Activated CD4-positive, alpha-beta memory T cell treated with anti-CD3 and anti-CD28 coated beads, Interleukin-2, amount 10 ng/mL, durations not matched to agents 7 days and 5 days (primary cell): ENCODE measurements around the gene SLC16A5. TPM values are rescaled to one million over a fixed set of nuclear protein-coding genes. Genes with fewer than 3 reads are reported as not detected.
"Not testable (repeated sequence)": the region's sequence is repeated elsewhere in the genome, so short reads cannot be mapped to it uniquely, and the experiment has no call there.

Source experiments
- CTCF ChIA-PET: fragments of 350-600 bp; sonication (Branson Sonifier 250); formaldehyde crosslinking; loops from one replicate; lab custom pipeline; 2021; ENCODE audit warnings: antibody characterized with exemption, inconsistent platforms; lab: Charles Lee
- POLR2A ChIA-PET: fragments of 350-600 bp; sonication (Branson Sonifier 250); formaldehyde crosslinking; loops from one replicate; lab custom pipeline; 2021; ENCODE audit warnings: antibody characterized with exemption; lab: Charles Lee
- DNase-seq: peaks from one replicate; pipeline ENCODE4 v3.0.0-alpha.2; 2020
- H3K27ac Mint-ChIP-seq: one replicate; pipeline ENCODE4 v1.8.0; 2021; ENCODE audit warnings: mild to moderate bottlenecking, mixed read lengths
- H3K27me3 Mint-ChIP-seq: one replicate; pipeline ENCODE4 v1.8.0; 2021; ENCODE audit warnings: mixed read lengths
- H3K36me3 Mint-ChIP-seq: one replicate; pipeline ENCODE4 v1.8.0; 2021; ENCODE audit warnings: low read depth, mixed read lengths
- H3K4me1 Mint-ChIP-seq: one replicate; pipeline ENCODE4 v1.8.0; 2021; ENCODE audit warnings: mixed read lengths
- H3K4me3 Mint-ChIP-seq: one replicate; pipeline ENCODE4 v1.8.0; 2021; ENCODE audit warnings: mild to moderate bottlenecking, mixed read lengths
- H3K9me3 Mint-ChIP-seq: one replicate; pipeline ENCODE4 v1.8.0; 2021; ENCODE audit warnings: mixed read lengths
- total RNA-seq, 2 experiments: library from RNA; stranded (reverse); gene quantifications; one replicate each; pipeline ENCODE4 v1.2.3, GENCODE V29; 2021

SLC16A5 gene, protein sequence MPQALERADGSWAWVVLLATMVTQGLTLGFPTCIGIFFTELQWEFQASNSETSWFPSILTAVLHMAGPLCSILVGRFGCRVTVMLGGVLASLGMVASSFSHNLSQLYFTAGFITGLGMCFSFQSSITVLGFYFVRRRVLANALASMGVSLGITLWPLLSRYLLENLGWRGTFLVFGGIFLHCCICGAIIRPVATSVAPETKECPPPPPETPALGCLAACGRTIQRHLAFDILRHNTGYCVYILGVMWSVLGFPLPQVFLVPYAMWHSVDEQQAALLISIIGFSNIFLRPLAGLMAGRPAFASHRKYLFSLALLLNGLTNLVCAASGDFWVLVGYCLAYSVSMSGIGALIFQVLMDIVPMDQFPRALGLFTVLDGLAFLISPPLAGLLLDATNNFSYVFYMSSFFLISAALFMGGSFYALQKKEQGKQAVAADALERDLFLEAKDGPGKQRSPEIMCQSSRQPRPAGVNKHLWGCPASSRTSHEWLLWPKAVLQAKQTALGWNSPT
- 10 to 100 TPM; 10.4 TPM for total RNA-seq

DNA sequence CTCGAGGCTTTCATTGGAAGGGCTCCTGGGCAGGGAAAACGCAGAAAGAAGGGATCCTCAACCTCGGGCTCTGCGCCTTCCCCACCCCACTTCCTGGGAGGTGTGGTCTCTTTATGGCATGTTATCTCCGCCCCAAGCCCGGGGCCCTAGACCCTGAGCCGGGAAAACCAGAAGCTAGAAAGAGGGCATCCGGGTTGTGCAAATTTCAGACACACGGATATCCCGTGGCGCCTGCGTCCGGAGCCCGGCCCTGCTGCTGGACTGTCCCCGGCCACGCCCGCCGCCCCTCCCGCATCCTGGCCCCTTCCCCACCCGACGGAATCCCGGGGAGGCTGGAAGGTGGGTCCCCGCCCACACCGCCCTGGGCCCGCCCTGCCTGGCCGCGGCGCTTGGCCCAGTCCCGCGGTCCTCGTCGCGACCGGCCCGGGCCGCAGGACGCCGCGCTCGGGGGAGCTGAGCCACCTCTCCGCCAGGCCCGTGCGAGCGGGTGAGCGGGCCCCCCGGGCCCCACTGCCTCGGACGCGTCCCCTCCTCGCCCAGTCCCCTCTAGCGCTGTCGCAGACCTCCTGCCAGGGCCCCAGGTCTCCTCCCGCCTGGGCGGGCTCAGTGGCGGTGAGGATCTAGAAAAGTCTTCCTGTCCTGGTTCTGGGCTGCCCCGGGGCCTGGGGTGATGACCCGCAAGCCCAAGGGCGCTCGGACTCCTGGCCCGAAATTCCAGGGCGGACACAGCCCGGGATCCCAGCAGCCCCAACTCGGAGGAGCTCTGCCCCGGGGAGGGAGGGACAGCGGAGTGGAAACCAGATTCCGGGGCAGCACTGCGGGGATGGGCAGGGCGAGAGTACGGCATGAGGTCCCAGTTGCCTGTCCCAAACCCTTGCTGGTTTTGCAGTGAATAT lies at the start of gene SLC16A5:
Gene SLC16A5 (plus strand): TSS at position 397 of the 896 bp plus-strand sequence. CDS start 5,683 bp downstream, outside the sequence.
- CTCF ChIA-PET = interaction anchor here (1.0 to 1.8 kb wide), 8 partner anchors 11 to 114 kb away, joined by 3 to 5 read pairs (median 4); partner anchors contain the start of gene MRPL58
- H3K27ac Mint-ChIP-seq = peak within 1 kb of the TSS; percentile 58
- no peaks in the 10 kb centered on the region for H3K36me3 Mint-ChIP-seq
- H3K9me3 Mint-ChIP-seq = no peaks in the 10 kb centered on the region
- POLR2A ChIA-PET = interaction anchor here (0.7 to 2.3 kb wide), 17 partner anchors 10 to 202 kb away, joined by 3 to 16 read pairs (median 4); partner anchors contain the start of genes ARMC7, JPT1, NT5C and NUP85
- peaks cover 48% of the 10 kb centered on the region for H3K4me1 Mint-ChIP-seq
- peak; percentile 61 for DNase-seq
- H3K4me3 Mint-ChIP-seq = peak within 1 kb of the TSS; percentile 75
- no peaks in the 10 kb centered on the region for H3K27me3 Mint-ChIP-seq

DNA sequence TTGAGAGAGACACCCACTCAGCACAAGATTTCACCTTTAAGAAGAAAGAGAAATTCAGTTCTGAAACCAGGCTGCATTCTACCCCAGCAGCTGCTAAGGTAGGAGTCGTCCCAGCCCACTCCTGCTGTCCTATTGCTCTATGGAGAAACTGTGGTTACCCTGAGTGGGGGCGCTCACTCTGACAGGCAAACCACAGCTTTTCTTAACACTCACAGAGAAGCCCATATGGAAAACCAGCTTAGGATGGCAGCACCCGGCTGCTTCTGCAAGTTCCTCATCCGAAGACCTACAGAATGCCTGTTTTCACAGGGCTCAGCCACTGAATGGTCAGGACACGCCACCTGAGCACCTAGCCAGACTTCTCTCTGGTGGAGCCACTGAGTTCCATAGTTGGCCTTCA lies 48.5 kb upstream of the SLC16A5 start:
- Mint-ChIP-seq H3K27ac (no peak overlapping the region), H3K4me1 (peaks cover 38% of the 10 kb centered on the region), H3K27me3 (peaks cover 2% of the 10 kb centered on the region), H3K4me3 (no peak overlapping the region), H3K9me3 (no peaks in the 10 kb centered on the region), H3K36me3 (peaks cover 35% of the 10 kb centered on the region)
- CTCF ChIA-PET = interaction anchor here (2.1 kb wide), 1 partner anchor 75 kb away, joined by 8 read pairs; no protein-coding TSS in a partner anchor
- DNase-seq = no peak
- POLR2A ChIA-PET = interaction anchor here (1.1 kb wide), 1 partner anchor 9 kb away, joined by 3 read pairs; no protein-coding TSS in a partner anchor

DNA sequence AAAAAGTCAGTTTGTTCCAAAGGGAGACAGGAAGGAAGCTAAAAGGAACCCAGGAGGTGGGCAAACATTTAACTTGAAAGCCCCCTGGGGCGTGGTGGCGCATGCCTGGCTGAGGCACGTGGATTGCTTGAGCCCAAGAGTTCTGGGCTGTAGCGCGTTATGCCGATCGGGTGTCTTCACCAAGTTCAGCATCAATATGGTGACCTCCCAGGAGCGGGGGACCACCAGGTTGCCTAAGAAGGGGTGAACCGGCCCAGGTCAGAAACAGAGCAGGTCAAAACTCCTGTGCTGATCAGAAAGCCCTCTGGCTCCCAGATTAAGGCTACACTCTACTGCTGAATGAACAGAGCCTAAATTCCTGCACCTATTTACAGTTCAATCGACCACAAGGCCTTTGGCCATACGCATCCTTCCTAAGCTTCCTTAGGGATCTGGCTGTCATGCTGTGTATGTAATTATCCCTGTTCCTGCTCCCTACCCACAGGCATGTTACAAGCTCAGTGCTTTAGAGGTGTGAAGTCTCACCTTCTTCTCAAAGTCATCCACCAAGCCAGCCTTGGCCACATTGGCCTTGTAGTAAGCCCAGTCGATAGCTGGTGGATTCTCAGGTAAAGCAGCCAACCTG lies 46.0 kb upstream of the SLC16A5 start:
- peaks cover 33% of the 10 kb centered on the region for H3K4me1 Mint-ChIP-seq
- H3K27me3 Mint-ChIP-seq = no peaks in the 10 kb centered on the region
- H3K4me3 Mint-ChIP-seq = no peak overlapping the region
- H3K9me3 Mint-ChIP-seq = no peaks in the 10 kb centered on the region
- peaks cover 32% of the 10 kb centered on the region for H3K36me3 Mint-ChIP-seq
- POLR2A ChIA-PET = interaction anchor here (1.5 kb wide), 2 partner anchors 10 to 141 kb away, joined by 3 to 5 read pairs; partner anchors contain the start of gene SUMO2
- no peak overlapping the region for H3K27ac Mint-ChIP-seq
- no peak for DNase-seq
- CTCF ChIA-PET = interaction anchor here (1.0 to 1.4 kb wide), 2 partner anchors 73 to 89 kb away, joined by 3 to 6 read pairs; no protein-coding TSS in a partner anchor

DNA sequence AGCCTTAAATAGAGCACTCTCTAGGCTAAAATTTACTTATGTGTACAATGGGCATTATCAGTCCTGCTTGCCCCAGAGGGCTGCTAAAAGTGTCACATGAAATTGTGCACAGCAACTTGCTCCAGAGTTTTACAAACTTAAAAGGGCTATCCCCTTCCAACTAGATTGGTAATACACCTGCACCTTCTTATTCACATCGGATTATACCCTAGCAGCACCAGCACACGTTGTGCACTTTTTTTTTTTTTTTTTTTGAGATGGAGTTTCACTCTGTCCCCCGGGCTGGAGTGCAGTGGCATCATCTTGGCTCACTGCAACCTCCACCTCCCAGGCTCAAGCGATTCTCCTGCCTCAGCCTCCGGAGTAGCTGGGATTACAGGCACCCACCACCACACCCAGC lies 44.0 kb upstream of the SLC16A5 start:
- H3K27me3 Mint-ChIP-seq, H3K4me3 Mint-ChIP-seq, DNase-seq, H3K27ac Mint-ChIP-seq, H3K9me3 Mint-ChIP-seq: not testable (repeated sequence)
- H3K36me3 Mint-ChIP-seq = peaks cover 26% of the 10 kb centered on the region
- CTCF ChIA-PET = interaction anchor here (1.0 kb wide), 1 partner anchor 16 kb away, joined by 4 read pairs; no protein-coding TSS in a partner anchor
- peaks cover 37% of the 10 kb centered on the region for H3K4me1 Mint-ChIP-seq
- POLR2A ChIA-PET = interaction anchor here (1.3 kb wide), 1 partner anchor 19 kb away, joined by 4 read pairs; no protein-coding TSS in a partner anchor

DNA sequence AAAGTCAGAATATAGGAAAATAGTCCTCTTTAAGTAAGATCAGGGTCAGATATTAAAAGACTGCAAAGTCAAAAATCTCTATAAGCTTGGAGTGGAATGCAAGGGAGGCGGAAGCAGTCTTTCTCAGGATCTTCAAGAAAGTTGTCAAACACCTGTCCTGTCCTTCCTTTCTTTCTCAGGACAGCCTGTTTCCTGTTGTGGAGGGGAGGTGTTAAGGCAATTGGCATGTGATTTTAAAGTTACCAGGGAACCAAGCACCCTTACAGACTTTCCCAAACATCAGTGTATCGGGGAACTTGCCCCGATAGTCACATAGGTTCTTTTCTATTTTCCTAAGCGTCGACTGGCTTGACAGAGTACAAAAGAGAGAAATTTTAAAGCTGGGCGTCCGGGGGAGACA lies 43.0 kb upstream of the SLC16A5 start:
- peak overlapping the region; percentile 54 for H3K27ac Mint-ChIP-seq
- ChIA-PET POLR2A (no interaction called here), CTCF (interaction anchor here (1.0 kb wide), 1 partner anchor 15 kb away, joined by 4 read pairs; no protein-coding TSS in a partner anchor)
- H3K4me1 Mint-ChIP-seq = peaks cover 44% of the 10 kb centered on the region
- peaks cover 22% of the 10 kb centered on the region for H3K36me3 Mint-ChIP-seq
- H3K27me3 Mint-ChIP-seq = no peaks in the 10 kb centered on the region
- no peak for DNase-seq
- no peaks in the 10 kb centered on the region for H3K9me3 Mint-ChIP-seq
- peak overlapping the region; percentile 44 for H3K4me3 Mint-ChIP-seq

DNA sequence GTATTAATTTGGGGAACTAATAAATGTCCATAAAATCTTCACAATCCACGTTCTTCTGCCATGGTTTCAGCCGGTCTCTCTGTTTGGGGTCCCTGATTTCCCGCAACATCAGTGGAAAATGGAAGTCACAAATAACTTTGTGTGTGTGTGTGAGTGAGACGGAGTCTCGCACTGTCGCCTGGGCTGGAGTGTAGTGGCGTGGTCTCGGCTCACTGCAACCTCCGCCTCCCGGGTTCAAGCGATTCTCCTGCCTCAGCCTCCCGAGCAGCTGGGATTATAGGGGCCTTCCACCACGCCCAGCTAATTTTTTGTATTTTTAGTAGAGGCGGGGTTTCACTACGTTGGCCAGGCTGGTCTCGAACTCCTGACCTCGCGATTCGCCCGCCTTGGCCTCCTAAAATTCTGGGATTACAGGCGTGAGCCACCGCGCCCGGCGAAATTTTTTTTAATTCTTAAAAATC lies 41.8 kb upstream of the SLC16A5 start:
- H3K4me3 Mint-ChIP-seq = peak overlapping the region; percentile 96
- peaks cover 21% of the 10 kb centered on the region for H3K36me3 Mint-ChIP-seq
- not testable (repeated sequence) for H3K27me3 Mint-ChIP-seq, DNase-seq, H3K9me3 Mint-ChIP-seq
- H3K4me1 Mint-ChIP-seq = peaks cover 45% of the 10 kb centered on the region
- ChIA-PET CTCF (interaction anchor here (0.6 to 3.2 kb wide), 8 partner anchors 9 to 126 kb away, joined by 3 to 19 read pairs (median 6); partner anchors contain the start of gene MRPL58), POLR2A (interaction anchor here (0.7 to 4.1 kb wide), 14 partner anchors 9 to 243 kb away, joined by 3 to 31 read pairs (median 4); partner anchors contain the start of genes FDXR, MRPL58, NUP85 and SLC25A19)
- H3K27ac Mint-ChIP-seq = peak overlapping the region; percentile 91

DNA sequence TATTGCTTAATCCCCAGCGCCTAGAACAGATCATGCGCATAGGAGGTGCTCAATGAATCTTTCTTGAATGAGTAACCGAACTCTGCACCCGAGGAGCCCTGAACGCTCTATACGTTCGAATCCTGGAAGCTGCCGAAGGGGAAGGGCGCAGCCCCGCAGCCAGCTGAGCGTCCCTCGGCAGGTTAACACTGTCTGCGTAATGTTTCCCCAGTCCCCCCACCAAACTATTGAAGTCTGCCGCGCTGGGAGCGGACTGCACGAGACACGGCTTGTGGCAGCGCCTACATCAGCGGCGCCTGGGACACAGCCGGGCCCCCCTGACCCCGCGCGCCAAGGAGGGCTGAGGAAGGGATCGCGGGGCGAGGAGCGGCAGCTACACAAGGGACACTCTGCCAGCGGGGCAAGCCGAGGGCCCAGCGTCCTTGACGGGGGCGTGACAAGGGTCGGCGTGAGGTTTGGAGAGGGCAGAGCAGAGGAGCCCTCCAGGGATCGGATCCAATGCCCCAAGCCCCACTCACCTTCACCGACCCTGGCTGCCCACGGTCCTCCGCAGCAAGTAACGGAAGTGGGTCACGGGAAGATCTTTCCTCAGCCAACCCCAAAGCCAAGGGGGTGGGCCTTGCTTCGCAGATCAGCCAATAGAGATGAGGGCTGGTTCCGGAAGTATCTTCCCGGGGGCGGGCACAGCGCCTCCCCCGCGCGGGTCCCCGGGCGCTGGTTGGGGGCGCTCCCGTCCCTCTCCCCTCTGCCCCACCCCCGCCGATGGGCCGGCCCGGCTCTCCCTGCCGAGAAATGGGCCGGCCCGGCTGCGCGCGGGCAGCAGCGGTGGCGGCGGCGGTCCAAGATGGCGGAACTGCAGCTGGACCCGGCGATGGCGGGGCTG lies 41.1 kb upstream of the SLC16A5 start, which contains the start of the genes ATP5PD and KCTD2:
Gene ATP5PD (minus strand): TSS at position 563 of the 883 bp plus-strand sequence. CDS start 4,319 bp downstream, outside the sequence.
Gene KCTD2 (plus strand): TSS at position 819 of the 883 bp plus-strand sequence. CDS start 26 bp downstream, at position 845.
- peak; percentile 96 for DNase-seq
- Mint-ChIP-seq H3K9me3 (no peaks in the 10 kb centered on the region), H3K36me3 (peaks cover 23% of the 10 kb centered on the region), H3K4me1 (peaks cover 45% of the 10 kb centered on the region), H3K4me3 (peak within 1 kb of the TSS; percentile 96), H3K27ac (peak within 1 kb of the TSS; percentile 91), H3K27me3 (no peaks in the 10 kb centered on the region)
- ChIA-PET POLR2A (interaction anchor here (0.7 to 4.1 kb wide), 18 partner anchors 10 to 242 kb away, joined by 3 to 31 read pairs (median 4); partner anchors contain the start of genes FDXR, MRPL58, NUP85 and SLC25A19), CTCF (interaction anchor here (0.6 to 3.2 kb wide), 10 partner anchors 8 to 126 kb away, joined by 3 to 19 read pairs (median 4); partner anchors contain the start of gene MRPL58)

DNA sequence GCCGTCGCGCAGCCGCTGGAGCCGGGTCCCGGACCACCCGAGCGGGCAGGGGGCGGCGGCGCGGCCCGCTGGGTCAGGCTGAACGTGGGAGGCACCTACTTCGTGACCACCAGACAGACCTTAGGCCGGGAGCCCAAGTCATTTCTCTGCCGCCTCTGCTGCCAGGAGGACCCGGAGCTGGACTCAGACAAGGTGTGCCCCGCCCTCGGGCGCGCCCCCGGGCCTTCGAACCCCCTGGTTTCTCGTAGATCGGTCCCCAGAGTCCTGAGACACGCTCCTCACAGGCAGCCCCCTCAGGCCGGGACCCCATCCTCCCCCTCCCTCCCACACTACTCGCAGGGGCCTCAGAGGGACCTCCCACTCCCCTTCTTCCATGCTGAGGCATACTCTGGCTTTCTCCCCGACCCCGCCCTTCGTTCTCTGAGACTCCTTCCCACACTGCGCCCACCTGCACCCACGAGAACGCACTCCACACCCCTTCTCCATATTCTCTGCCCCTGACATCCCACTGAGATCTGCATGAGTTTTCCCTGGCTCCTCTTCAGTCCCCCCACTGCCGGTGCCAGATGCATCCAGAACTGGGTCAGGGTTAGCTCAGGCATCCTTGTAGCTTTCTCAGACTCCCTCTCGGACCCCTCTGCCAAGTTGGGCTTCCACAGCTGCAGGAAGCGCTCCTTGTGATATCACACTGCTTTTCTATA lies 40.2 kb upstream of the SLC16A5 start:
- peak; percentile 38 for DNase-seq
- Mint-ChIP-seq H3K27ac (peak overlapping the region; percentile 87), H3K9me3 (no peaks in the 10 kb centered on the region), H3K4me3 (peak overlapping the region; percentile 94), H3K4me1 (peaks cover 47% of the 10 kb centered on the region), H3K36me3 (peaks cover 22% of the 10 kb centered on the region), H3K27me3 (no peaks in the 10 kb centered on the region)
- CTCF ChIA-PET = interaction anchor here (1.0 to 3.2 kb wide), 8 partner anchors 8 to 124 kb away, joined by 3 to 19 read pairs (median 4); partner anchors contain the start of gene MRPL58
- POLR2A ChIA-PET = interaction anchor here (0.6 to 4.1 kb wide), 12 partner anchors 9 to 143 kb away, joined by 3 to 31 read pairs (median 6); partner anchors contain the start of genes MRPL58 and NT5C

DNA sequence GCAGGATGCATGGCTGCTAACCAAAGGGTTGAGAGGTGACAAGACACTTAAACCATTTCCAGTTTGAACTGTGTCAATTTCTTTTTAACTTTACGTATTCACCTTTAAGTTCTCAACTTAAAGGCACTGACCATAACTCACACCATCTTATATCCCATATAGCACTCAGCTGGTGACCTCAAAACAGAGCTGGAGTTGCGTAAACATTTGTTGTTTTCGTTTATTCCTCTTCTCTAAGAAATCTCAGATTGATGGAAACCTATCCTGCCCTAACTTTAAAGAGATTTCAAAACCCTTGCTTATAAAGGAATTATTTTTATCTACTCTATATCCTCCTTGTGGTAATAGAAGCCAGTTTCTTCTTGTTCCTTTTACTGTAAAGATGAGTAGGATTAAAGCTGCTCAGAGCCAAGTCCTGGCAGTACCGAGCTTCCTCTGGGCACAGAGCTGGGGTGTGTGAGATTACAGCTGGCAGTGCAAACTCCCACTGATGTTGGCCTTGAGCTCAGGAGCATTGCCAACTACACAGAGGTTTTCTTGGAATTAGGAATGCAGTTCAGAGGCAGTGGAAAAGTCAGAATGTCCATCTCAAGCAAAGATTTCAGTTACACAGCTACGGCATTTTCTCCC lies 39.4 kb upstream of the SLC16A5 start:
- Mint-ChIP-seq H3K9me3 (no peaks in the 10 kb centered on the region), H3K4me1 (peaks cover 47% of the 10 kb centered on the region), H3K27ac (peak overlapping the region; percentile 87), H3K27me3 (no peaks in the 10 kb centered on the region), H3K4me3 (peak overlapping the region; percentile 94), H3K36me3 (peaks cover 28% of the 10 kb centered on the region)
- DNase-seq = no peak
- POLR2A ChIA-PET = interaction anchor here (1.0 to 4.1 kb wide), 9 partner anchors 10 to 213 kb away, joined by 3 to 31 read pairs (median 5); partner anchors contain the start of genes GGA3, MRPL58 and NT5C
- CTCF ChIA-PET = interaction anchor here (0.7 to 3.2 kb wide), 10 partner anchors 9 to 124 kb away, joined by 3 to 19 read pairs (median 4); partner anchors contain the start of gene MRPL58
